ENCODE measurements around the gene HEXIM1. TPM values are rescaled to one million over a fixed set of nuclear protein-coding genes. Genes with fewer than 3 reads are reported as not detected.

The HEXIM1 gene
- total and polyA plus RNA-seq, 2 experiments from 2014 or later = 9.2 to 10.9 TPM

GRCh38 chr17:45106096-45106495, 42.2 kb upstream of the HEXIM1 start (continued):
- TF ChIP-seq, protein P1, sequence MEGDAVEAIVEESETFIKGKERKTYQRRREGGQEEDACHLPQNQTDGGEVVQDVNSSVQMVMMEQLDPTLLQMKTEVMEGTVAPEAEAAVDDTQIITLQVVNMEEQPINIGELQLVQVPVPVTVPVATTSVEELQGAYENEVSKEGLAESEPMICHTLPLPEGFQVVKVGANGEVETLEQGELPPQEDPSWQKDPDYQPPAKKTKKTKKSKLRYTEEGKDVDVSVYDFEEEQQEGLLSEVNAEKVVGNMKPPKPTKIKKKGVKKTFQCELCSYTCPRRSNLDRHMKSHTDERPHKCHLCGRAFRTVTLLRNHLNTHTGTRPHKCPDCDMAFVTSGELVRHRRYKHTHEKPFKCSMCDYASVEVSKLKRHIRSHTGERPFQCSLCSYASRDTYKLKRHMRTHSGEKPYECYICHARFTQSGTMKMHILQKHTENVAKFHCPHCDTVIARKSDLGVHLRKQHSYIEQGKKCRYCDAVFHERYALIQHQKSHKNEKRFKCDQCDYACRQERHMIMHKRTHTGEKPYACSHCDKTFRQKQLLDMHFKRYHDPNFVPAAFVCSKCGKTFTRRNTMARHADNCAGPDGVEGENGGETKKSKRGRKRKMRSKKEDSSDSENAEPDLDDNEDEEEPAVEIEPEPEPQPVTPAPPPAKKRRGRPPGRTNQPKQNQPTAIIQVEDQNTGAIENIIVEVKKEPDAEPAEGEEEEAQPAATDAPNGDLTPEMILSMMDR (conservative IDR thresholded peaks at IDR 0.05; ENCODE audit: low read depth in 2 of 2) = no peak
- TF ChIP-seq, protein P2, sequence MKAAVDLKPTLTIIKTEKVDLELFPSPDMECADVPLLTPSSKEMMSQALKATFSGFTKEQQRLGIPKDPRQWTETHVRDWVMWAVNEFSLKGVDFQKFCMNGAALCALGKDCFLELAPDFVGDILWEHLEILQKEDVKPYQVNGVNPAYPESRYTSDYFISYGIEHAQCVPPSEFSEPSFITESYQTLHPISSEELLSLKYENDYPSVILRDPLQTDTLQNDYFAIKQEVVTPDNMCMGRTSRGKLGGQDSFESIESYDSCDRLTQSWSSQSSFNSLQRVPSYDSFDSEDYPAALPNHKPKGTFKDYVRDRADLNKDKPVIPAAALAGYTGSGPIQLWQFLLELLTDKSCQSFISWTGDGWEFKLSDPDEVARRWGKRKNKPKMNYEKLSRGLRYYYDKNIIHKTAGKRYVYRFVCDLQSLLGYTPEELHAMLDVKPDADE (IDR thresholded peaks at IDR 0.05) = no peak

DNA sequence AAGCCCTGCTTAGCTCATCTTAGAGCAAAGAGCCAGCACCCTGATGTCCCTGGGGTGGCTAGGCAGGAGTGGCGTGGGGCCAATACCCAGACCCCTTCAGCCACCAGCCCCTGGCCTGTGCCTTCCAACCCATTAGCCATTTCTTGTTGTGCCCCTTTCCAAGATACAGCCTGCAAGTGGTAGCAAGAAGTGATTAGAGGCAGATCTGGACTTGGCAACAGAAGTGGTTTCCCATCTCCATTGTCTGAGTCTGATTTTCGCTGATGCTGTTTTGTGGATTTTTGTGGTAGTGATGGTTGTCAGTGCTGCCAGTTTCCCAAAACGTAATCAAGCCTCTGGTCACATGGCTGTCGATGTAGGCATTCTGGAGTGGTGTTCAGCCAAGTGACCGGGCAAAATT, 41.7 kb upstream of the HEXIM1 start:
- Histone ChIP-seq H3K79me2 (replicated peaks; ENCODE audit: insufficient read depth) (no peaks in the 10 kb centered on the region), H2AFZ (no peak overlapping the region), H3F3A (replicated peaks; ENCODE audit: low read depth) (peaks cover 2% of the 10 kb centered on the region; the same call in 1 of the 2 replicates), H3K27me3 (ENCODE audit: insufficient read depth) (no peaks in the 10 kb centered on the region), H3K4me1 (ENCODE audit: insufficient read depth) (no peaks in the 10 kb centered on the region), H3K4me3 (no peak overlapping the region), H3K9me2 (ENCODE audit: insufficient read depth) (no peaks in the 10 kb centered on the region), H3K36me3 (ENCODE audit: insufficient read depth) (peaks cover 34% of the 10 kb centered on the region), H3K4me2 (no peak overlapping the region), H4K20me1 (replicated peaks; ENCODE audit: insufficient read depth) (peaks cover 9% of the 10 kb centered on the region), H3K27ac (ENCODE audit: low read depth) (no peak overlapping the region)
- Mint-ChIP-seq H3K4me1 (0 out of 3 replicates have a peak, but pooled peaks cover 3% of the 10 kb centered on the region), H3K36me3 (ENCODE audit: low read depth) (peaks cover 71% of the 10 kb centered on the region), H3K9me3 (no peaks in the 10 kb centered on the region; the same call in 2 of the 3 replicates), H3K27me3 (ENCODE audit: insufficient read depth, low read depth, poor library complexity) (peaks cover 13% of the 10 kb centered on the region), H3K27ac (no peak overlapping the region), H3K4me3 (no peak overlapping the region)
- ATAC-seq = no peak
- DNase-seq (ENCODE audit: low spot score) = no peak
- TF ChIP-seq, protein P3, sequence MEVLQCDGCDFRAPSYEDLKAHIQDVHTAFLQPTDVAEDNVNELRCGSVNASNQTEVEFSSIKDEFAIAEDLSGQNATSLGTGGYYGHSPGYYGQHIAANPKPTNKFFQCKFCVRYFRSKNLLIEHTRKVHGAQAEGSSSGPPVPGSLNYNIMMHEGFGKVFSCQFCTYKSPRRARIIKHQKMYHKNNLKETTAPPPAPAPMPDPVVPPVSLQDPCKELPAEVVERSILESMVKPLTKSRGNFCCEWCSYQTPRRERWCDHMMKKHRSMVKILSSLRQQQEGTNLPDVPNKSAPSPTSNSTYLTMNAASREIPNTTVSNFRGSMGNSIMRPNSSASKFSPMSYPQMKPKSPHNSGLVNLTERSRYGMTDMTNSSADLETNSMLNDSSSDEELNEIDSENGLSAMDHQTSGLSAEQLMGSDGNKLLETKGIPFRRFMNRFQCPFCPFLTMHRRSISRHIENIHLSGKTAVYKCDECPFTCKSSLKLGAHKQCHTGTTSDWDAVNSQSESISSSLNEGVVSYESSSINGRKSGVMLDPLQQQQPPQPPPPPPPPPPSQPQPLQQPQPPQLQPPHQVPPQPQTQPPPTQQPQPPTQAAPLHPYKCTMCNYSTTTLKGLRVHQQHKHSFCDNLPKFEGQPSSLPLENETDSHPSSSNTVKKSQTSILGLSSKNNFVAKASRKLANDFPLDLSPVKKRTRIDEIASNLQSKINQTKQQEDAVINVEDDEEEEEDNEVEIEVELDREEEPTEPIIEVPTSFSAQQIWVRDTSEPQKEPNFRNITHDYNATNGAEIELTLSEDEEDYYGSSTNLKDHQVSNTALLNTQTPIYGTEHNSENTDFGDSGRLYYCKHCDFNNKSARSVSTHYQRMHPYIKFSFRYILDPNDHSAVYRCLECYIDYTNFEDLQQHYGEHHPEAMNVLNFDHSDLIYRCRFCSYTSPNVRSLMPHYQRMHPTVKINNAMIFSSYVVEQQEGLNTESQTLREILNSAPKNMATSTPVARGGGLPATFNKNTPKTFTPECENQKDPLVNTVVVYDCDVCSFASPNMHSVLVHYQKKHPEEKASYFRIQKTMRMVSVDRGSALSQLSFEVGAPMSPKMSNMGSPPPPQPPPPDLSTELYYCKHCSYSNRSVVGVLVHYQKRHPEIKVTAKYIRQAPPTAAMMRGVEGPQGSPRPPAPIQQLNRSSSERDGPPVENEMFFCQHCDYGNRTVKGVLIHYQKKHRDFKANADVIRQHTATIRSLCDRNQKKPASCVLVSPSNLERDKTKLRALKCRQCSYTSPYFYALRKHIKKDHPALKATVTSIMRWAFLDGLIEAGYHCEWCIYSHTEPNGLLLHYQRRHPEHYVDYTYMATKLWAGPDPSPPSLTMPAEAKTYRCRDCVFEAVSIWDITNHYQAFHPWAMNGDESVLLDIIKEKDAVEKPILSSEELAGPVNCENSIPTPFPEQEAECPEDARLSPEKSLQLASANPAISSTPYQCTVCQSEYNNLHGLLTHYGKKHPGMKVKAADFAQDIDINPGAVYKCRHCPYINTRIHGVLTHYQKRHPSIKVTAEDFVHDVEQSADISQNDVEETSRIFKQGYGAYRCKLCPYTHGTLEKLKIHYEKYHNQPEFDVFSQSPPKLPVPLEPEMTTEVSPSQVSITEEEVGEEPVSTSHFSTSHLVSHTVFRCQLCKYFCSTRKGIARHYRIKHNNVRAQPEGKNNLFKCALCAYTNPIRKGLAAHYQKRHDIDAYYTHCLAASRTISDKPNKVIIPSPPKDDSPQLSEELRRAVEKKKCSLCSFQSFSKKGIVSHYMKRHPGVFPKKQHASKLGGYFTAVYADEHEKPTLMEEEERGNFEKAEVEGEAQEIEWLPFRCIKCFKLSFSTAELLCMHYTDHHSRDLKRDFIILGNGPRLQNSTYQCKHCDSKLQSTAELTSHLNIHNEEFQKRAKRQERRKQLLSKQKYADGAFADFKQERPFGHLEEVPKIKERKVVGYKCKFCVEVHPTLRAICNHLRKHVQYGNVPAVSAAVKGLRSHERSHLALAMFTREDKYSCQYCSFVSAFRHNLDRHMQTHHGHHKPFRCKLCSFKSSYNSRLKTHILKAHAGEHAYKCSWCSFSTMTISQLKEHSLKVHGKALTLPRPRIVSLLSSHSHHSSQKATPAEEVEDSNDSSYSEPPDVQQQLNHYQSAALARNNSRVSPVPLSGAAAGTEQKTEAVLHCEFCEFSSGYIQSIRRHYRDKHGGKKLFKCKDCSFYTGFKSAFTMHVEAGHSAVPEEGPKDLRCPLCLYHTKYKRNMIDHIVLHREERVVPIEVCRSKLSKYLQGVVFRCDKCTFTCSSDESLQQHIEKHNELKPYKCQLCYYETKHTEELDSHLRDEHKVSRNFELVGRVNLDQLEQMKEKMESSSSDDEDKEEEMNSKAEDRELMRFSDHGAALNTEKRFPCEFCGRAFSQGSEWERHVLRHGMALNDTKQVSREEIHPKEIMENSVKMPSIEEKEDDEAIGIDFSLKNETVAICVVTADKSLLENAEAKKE (CRISPR knock-in tag; IDR thresholded peaks at IDR 0.05) = no peak
- TF ChIP-seq STAT1 (IDR thresholded peaks at IDR 0.05; ENCODE audit: unreplicated experiment) (no peak), JUNB (IDR thresholded peaks at IDR 0.05; ENCODE audit: unreplicated experiment) (no peak), EZH2phosphoT487 (IDR thresholded peaks at IDR 0.05; ENCODE audit: unreplicated experiment) (no peak), NANOG (IDR thresholded peaks at IDR 0.05; ENCODE audit: borderline replicate concordance) (no peak)
- TF ChIP-seq, protein P2 (IDR thresholded peaks at IDR 0.05) = no peak
- TF ChIP-seq, protein P4, sequence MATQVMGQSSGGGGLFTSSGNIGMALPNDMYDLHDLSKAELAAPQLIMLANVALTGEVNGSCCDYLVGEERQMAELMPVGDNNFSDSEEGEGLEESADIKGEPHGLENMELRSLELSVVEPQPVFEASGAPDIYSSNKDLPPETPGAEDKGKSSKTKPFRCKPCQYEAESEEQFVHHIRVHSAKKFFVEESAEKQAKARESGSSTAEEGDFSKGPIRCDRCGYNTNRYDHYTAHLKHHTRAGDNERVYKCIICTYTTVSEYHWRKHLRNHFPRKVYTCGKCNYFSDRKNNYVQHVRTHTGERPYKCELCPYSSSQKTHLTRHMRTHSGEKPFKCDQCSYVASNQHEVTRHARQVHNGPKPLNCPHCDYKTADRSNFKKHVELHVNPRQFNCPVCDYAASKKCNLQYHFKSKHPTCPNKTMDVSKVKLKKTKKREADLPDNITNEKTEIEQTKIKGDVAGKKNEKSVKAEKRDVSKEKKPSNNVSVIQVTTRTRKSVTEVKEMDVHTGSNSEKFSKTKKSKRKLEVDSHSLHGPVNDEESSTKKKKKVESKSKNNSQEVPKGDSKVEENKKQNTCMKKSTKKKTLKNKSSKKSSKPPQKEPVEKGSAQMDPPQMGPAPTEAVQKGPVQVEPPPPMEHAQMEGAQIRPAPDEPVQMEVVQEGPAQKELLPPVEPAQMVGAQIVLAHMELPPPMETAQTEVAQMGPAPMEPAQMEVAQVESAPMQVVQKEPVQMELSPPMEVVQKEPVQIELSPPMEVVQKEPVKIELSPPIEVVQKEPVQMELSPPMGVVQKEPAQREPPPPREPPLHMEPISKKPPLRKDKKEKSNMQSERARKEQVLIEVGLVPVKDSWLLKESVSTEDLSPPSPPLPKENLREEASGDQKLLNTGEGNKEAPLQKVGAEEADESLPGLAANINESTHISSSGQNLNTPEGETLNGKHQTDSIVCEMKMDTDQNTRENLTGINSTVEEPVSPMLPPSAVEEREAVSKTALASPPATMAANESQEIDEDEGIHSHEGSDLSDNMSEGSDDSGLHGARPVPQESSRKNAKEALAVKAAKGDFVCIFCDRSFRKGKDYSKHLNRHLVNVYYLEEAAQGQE (IDR thresholded peaks at IDR 0.05; ENCODE audit: unreplicated experiment) = no peak
- TF ChIP-seq, protein P1 (conservative IDR thresholded peaks at IDR 0.05; ENCODE audit: low read depth in 2 of 2) = no peak
